PFSK-1 (cell line): ENCODE results near the gene IPO5.

ENCODE experiments used
- FOXP2 ChIP-seq: optimal IDR thresholded peaks from 2 replicates; pipeline ENCODE3; 2011; ENCODE audit warnings: borderline replicate concordance, control low read depth, inconsistent platforms; ENCODE audit not compliant: insufficient read depth; ENCODE audit errors: extremely low read length, extremely low read depth
- POLR2AphosphoS5 ChIP-seq: IDR thresholded peaks from 2 replicates; pipeline ENCODE4 v1.6.1; 2012; ENCODE audit warnings: low read depth, mild to moderate bottlenecking, control low read depth, low read length, moderate library complexity
- REST ChIP-seq, 2 experiments: IDR thresholded peaks; 2 replicates each; pipeline versions ENCODE4 v1.6.1 to v1.8.0; 2011 to 2012; ENCODE audit warnings: low read depth in 2 of 2, low read length in 2 of 2, control low read depth in 1 of 2, inconsistent platforms in 1 of 2, mild to moderate bottlenecking in 1 of 2, moderate library complexity in 1 of 2; ENCODE audit not compliant: insufficient read depth in 1 of 2
- SIN3A ChIP-seq: IDR thresholded peaks from 2 replicates; pipeline ENCODE4 v1.6.1; 2012; ENCODE audit warnings: mild to moderate bottlenecking, low read length, moderate library complexity, borderline replicate concordance; ENCODE audit not compliant: insufficient read depth
- TAF1 ChIP-seq: IDR thresholded peaks from 2 replicates; pipeline ENCODE4 v1.6.1; 2012; ENCODE audit warnings: low read length, control low read depth, borderline replicate concordance; ENCODE audit not compliant: insufficient read depth

The IPO5 gene

GRCh38 chr13:97967948-97968347 lies 14.5 kb downstream of the IPO5 start:
- no peak for TF ChIP-seq REST (IDR thresholded peaks at IDR 0.05; ENCODE audit: insufficient read depth in 1 of 2, low read depth in 2 of 2, low read length in 2 of 2)
- TF ChIP-seq POLR2AphosphoS5 = no peak
- no peak for TF ChIP-seq SIN3A
- TF ChIP-seq TAF1 = no peak
- no peak for TF ChIP-seq FOXP2

- TF ChIP-seq TAF1 = no peak
- TF ChIP-seq POLR2AphosphoS5 = no peak
- no peak for TF ChIP-seq SIN3A
- no peak for TF ChIP-seq REST (IDR thresholded peaks at IDR 0.05; ENCODE audit: insufficient read depth in 1 of 2, low read depth in 2 of 2, low read length in 2 of 2)
- no peak for TF ChIP-seq FOXP2
These were observed 18.0 kb downstream of the IPO5 start for GRCh38 chr13:97971519-97971918.

- TF ChIP-seq REST (IDR thresholded peaks at IDR 0.05; ENCODE audit: insufficient read depth in 1 of 2, low read depth in 2 of 2, low read length in 2 of 2) (no peak), SIN3A (no peak), TAF1 (no peak), POLR2AphosphoS5 (no peak), FOXP2 (no peak)
These were observed 21.3 kb downstream of the IPO5 start for GRCh38 chr13:97974773-97975172.

DNA sequence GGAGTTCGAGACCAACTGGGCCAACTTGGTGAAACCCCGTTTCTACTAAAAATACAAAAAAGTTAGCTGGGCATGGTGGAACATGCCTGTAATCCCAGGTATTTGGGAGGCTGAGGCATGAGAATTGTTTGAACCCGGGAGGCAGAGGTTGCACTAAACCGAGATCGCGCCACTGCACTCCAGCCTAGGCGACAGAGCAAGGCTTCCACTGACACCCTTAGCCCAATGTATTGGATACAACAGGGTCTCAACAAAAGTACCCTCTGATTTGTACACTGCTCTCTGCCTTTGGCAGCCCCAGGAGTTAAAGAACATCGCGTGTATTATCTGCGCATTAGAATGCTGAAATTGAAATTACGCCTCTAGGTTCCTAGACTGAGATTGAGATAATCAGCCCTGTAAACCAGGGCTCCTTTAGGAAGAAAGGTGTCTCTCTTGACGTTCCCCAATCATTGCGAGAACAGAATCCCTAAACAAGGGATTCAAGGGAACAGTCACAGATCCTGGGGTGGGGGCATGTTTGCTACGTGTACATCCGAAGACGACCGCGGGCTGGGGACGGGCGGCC lies 21.9 kb downstream of the IPO5 start:
- TF ChIP-seq SIN3A (no peak), TAF1 (no peak), REST (IDR thresholded peaks at IDR 0.05; ENCODE audit: insufficient read depth in 1 of 2, low read depth in 2 of 2, low read length in 2 of 2) (no peak)

- TF ChIP-seq SIN3A = no peak
- TF ChIP-seq TAF1 = peak; percentile 17; the same call in 1 of the 2 replicates
- peak; percentile 51; the same call in 1 of the 2 replicates for TF ChIP-seq POLR2AphosphoS5
These were observed 22.6 kb downstream of the IPO5 start for GRCh38 chr13:97975848-97976609.
